K562 (cell line): ENCODE measurements around the gene CASKIN1. TPM values are rescaled to one million over a fixed set of nuclear protein-coding genes. Genes with fewer than 3 reads are reported as not detected.

Source experiments
- ATAC-seq: fragments of 200-7000 bp; cut with Tn5 transposase; 3 replicates; pipeline ENCODE4 v1.9.1; 2020; ENCODE audit warnings: moderate library complexity
- BruUV-seq: library from RNA; stranded (reverse); fragments of 400-500 nt; replicated peaks from 2 replicates; lab custom pipeline; 2021; lab: Mats Ljungman, UMichigan
- CTCF ChIA-PET: fragments of 300-600 bp; formaldehyde crosslinking; extraction: SDS; loops from one replicate; lab custom pipeline; 2021; ENCODE audit warnings: low intra/inter-chr PET ratio; lab: Yijun Ruan, JAX
- POLR2A ChIA-PET: fragments of 300-600, 350-650 bp; sonication (Branson Sonifier 250); formaldehyde crosslinking; extraction: SDS; loops from one replicate; lab custom pipeline; 2021; ENCODE audit warnings: antibody characterized with exemption, inconsistent platforms; lab: Yijun Ruan, JAX
- DNase-seq, 4 experiments: peaks; one replicate each; pipeline versions ENCODE4 v3.0.0 to v3.0.0-alpha.2; 2011 to 2018; ENCODE audit warnings: low spot score in 3 of 4, mixed read lengths in 3 of 4; ENCODE audit errors: extremely low read depth in 1 of 4
- FAIRE-seq: peaks from 2 replicates; lab custom pipeline; 2011; peaks lifted over from hg19 to GRCh38; lab: Jason Lieb, UNC
- H2AFZ ChIP-seq: 2 replicates; pipeline ENCODE4 v1.6.0; 2011; ENCODE audit warnings: low read depth, low read length, control low read depth, inconsistent platforms
- H3K27ac ChIP-seq: fragments of 200-600 bp; 3 replicates; pipeline ENCODE4 v1.8.0; 2011; ENCODE audit warnings: low read depth, mild to moderate bottlenecking, control low read depth, inconsistent platforms, low read length, moderate library complexity, mixed read lengths; ENCODE audit errors: extremely low read depth
- H3K27me3 ChIP-seq, 2 experiments: fragments of 300-600 bp in 1 of 2; 2 replicates in 1 of 2; 3 replicates in 1 of 2; pipeline versions ENCODE4 v1.6.0 to v1.8.0; 2011; ENCODE audit warnings: inconsistent platforms in 2 of 2, low read length in 2 of 2, mild to moderate bottlenecking in 1 of 2, mixed read lengths in 1 of 2, moderate library complexity in 1 of 2; ENCODE audit not compliant: control insufficient read depth in 2 of 2, insufficient read depth in 2 of 2
- H3K36me3 ChIP-seq: fragments of 300-600 bp; 3 replicates; pipeline ENCODE4 v1.8.0; 2011; ENCODE audit warnings: mild to moderate bottlenecking, low read length, inconsistent platforms; ENCODE audit not compliant: control insufficient read depth, insufficient read depth
- H3K4me1 ChIP-seq, 2 experiments: fragments of 200-600 bp in 1 of 2; replicated peaks in 1 of 2; 2 replicates in 1 of 2; 3 replicates in 1 of 2; pipeline versions ENCODE4 v1.5.1 to v1.8.0; 2011; ENCODE audit warnings: inconsistent platforms in 2 of 2, low read length in 2 of 2, mild to moderate bottlenecking in 1 of 2, mixed read lengths in 1 of 2, moderate library complexity in 1 of 2; ENCODE audit not compliant: control insufficient read depth in 2 of 2, insufficient read depth in 2 of 2
- H3K4me2 ChIP-seq: 2 replicates; pipeline ENCODE4 v1.6.1; 2011; ENCODE audit warnings: low read length, control low read depth, inconsistent platforms, mixed read lengths; ENCODE audit not compliant: insufficient read depth
- H3K4me3 ChIP-seq: fragments of 200-600 bp; sonication (generic), shearing (Covaris generic); 2 replicates; pipeline ENCODE4 v1.5.1; 2016; ENCODE audit warnings: control low read depth, inconsistent platforms
- H3K79me2 ChIP-seq: fragments of 200-600 bp; 3 replicates; pipeline ENCODE4 v1.8.0; 2011; ENCODE audit warnings: low read length, inconsistent platforms; ENCODE audit not compliant: control insufficient read depth, insufficient read depth
- H3K9ac ChIP-seq, 2 experiments: 2 replicates each; pipeline versions ENCODE4 v1.6.0 to v1.6.1; 2011; ENCODE audit warnings: low read depth in 2 of 2, low read length in 2 of 2, control low read depth in 1 of 2, inconsistent platforms in 1 of 2, mild to moderate bottlenecking in 1 of 2, mixed read lengths in 1 of 2; ENCODE audit not compliant: insufficient read depth in 1 of 2
- H3K9me1 ChIP-seq: one replicate; pipeline ENCODE4 v1.6.0; 2011; ENCODE audit warnings: inconsistent platforms, mild to moderate bottlenecking, low read length, moderate library complexity; ENCODE audit not compliant: control insufficient read depth, insufficient read depth
- H3K9me3 ChIP-seq: replicated peaks from 2 replicates; pipeline ENCODE4 v1.5.1; 2011; ENCODE audit warnings: low read depth, low read length, inconsistent platforms; ENCODE audit not compliant: control insufficient read depth, insufficient read depth
- H4K20me1 ChIP-seq: replicated peaks from 2 replicates; pipeline ENCODE4 v1.6.1; 2011; ENCODE audit warnings: low read length, inconsistent platforms, mixed read lengths; ENCODE audit not compliant: control insufficient read depth, insufficient read depth
- CTCF ChIP-seq, 3 experiments: IDR thresholded peaks in 2 of 3; conservative IDR thresholded peaks in 1 of 3; 2 replicates each; pipeline ENCODE4 v1.5.1; 2011 to 2012; ENCODE audit warnings: low read length in 3 of 3, mild to moderate bottlenecking in 3 of 3, control low read depth in 2 of 3, improper control_type of control experiment in 1 of 3, inconsistent platforms in 1 of 3, low read depth in 1 of 3, mixed read lengths in 1 of 3, moderate library complexity in 1 of 3; ENCODE audit not compliant: insufficient read depth in 2 of 3
- HCFC1 ChIP-seq: IDR thresholded peaks from 2 replicates; pipeline ENCODE4 v1.6.1; 2012; ENCODE audit warnings: low read depth, low read length, improper control_type of control experiment
- HMG20A ChIP-seq: fragments of 450-650 bp; formaldehyde crosslinking; conservative IDR thresholded peaks from 2 replicates; pipeline ENCODE4 v1.4.0; 2020; ENCODE audit warnings: mild to moderate bottlenecking, mixed read lengths
- LCOR ChIP-seq: sonication (generic); formaldehyde crosslinking; IDR thresholded peaks from 2 replicates; pipeline ENCODE4 v1.8.0; 2022; ENCODE audit warnings: mild to moderate bottlenecking, missing genetic modification reagents
- NCOA6 ChIP-seq: fragments of 450-650 bp; IDR thresholded peaks from 2 replicates; pipeline ENCODE4 v1.6.1; 2017; ENCODE audit warnings: mild to moderate bottlenecking
- ZFP30 ChIP-seq: fragments of 250-450 bp; sonication (Bioruptor Pico); IDR thresholded peaks from 2 replicates; pipeline ENCODE4 v1.8.0; 2022; ENCODE audit warnings: moderate library complexity, mild to moderate bottlenecking, inconsistent platforms, borderline replicate concordance
- ZMIZ1 ChIP-seq, 2 experiments: fragments of 150-350 bp in 1 of 2; IDR thresholded peaks; 2 replicates each; pipeline ENCODE4 v1.6.1; 2012 to 2016; ENCODE audit warnings: low read depth in 2 of 2, low read length in 2 of 2, mild to moderate bottlenecking in 1 of 2, moderate library complexity in 1 of 2
- ZNF395 ChIP-seq: fragments of 200-800 bp; sonication (Bioruptor generic); IDR thresholded peaks from 2 replicates; pipeline ENCODE4 v1.6.1; 2017; ENCODE audit warnings: missing genetic modification characterization, missing compliant biosample characterization
- WGBS: fragments of 100-300 bp; shearing (Covaris generic); methylation state at CpG from one replicate; pipeline ENCODE4 v1.1.6; 2016; ENCODE audit warnings: low coverage, mixed read lengths; ENCODE audit not compliant: insufficient coverage; ENCODE audit errors: missing lambda C conversion rate; 5-methylcytosine and 5-hydroxymethylcytosine counted together
- in situ Hi-C: fragments of 300-500 bp; cut with MboI; formaldehyde crosslinking; loops from 4 replicates; pipeline ENCODE4 v1.15.0; 2018; ENCODE audit warnings: inconsistent platforms, mixed read lengths
- intact Hi-C: fragments of 100-400 bp; cut with micrococcal nuclease; formaldehyde crosslinking; loops from 2 replicates; pipeline ENCODE4 v1.14.2; 2022
- polyA plus RNA-seq, 8 experiments: library from polyadenylated mRNA; depleted of rRNA in 4 of 8; stranded (reverse) in 5 of 8; unstranded in 3 of 8; fragments of >200 nt; fragmentation: Nextera tagmentation in 2 of 8; fragmentation: Illumina TruSeq in 1 of 8; extraction: Ambion mirVana in 2 of 8; extraction: Trizol in 1 of 8; gene quantifications; 2 replicates each; pipeline versions ENCODE4 v1.2.1 to v1.2.3, GENCODE V29; 2011 to 2014; ENCODE audit warnings: inconsistent platforms in 1 of 8, missing spikeins in 1 of 8
- total RNA-seq, 7 experiments: library from RNA; depleted of rRNA in 6 of 7; stranded (reverse); fragments of >200 nt in 6 of 7; fragmentation: Illumina TruSeq in 2 of 7; extraction: Trizol in 2 of 7; gene quantifications; 2 replicates each; pipeline versions ENCODE4 v1.2.1 to v1.2.3, GENCODE V29; 2011 to 2021; ENCODE audit warnings: low replicate concordance in 1 of 7

The CASKIN1 gene
- total and polyA plus RNA-seq, 9 of the 15 experiments (the other 6 are each of a cell fraction or from before 2014, with no cell fraction given): 0.15 to 4.5 (median 1.5) TPM; not detected in 2

- TF ChIP-seq HMG20A (CRISPR knock-in tag): no peak
- peak in 2 of 3 experiments; percentile 40 to 41; a peak in 3 of 6 replicates for TF ChIP-seq CTCF (IDR thresholded peaks at IDR 0.05 in 2 of 3, conservative IDR thresholded peaks at IDR 0.05 in 1 of 3; ENCODE audit: insufficient read depth in 2 of 3, low read depth in 1 of 3, low read length in 3 of 3)
- no peak for TF ChIP-seq HCFC1
Observed at GRCh38 chr16:2223942-2224486, 27.6 kb upstream of the CASKIN1 start (continued).

GRCh38 chr16:2223221-2223941 is 27.0 kb upstream of the CASKIN1 start, which contains the start of gene E4F1:
Gene E4F1, plus strand, starts transcription at chr16:2223591. Its CDS starts 23 bp downstream, at chr16:2223614.
- POLR2A ChIA-PET: interaction anchor here (0.6 to 5.0 kb wide), 9 partner anchors 9 to 259 kb away, joined by 3 to 29 read pairs (median 5); partner anchors contain the start of genes BRICD5, ECI1, PGP and RPS2
- intact Hi-C loops: loop anchor here (1.0 kb wide), 1 partner anchor 28 kb away; the partner anchor contains the start of gene ECI1
- no peak for TF ChIP-seq ZMIZ1 (IDR thresholded peaks at IDR 0.05; ENCODE audit: low read depth in 2 of 2, low read length in 2 of 2)
- no peak; the same call in 1 of the 2 replicates for TF ChIP-seq ZNF395 (CRISPR knock-in tag)
- no peak for TF ChIP-seq NCOA6
- TF ChIP-seq LCOR (CRISPR knock-in tag): 0 out of 2 replicates have a peak, but pooled peaks have one; percentile 56
- TF ChIP-seq ZFP30 (CRISPR knock-in tag): no peak

More at GRCh38 chr16:2223221-2223941, 27.0 kb upstream of the CASKIN1 start, which contains the start of gene E4F1:
- in situ Hi-C loops: no loop called here
- Histone ChIP-seq H3K9me1 (no peaks in the 10 kb centered on the region), H4K20me1 (peaks cover 11% of the 10 kb centered on the region), H3K36me3 (peaks cover 32% of the 10 kb centered on the region; the same call in 1 of the 3 replicates), H3K9me3 (no peaks in the 10 kb centered on the region), H3K27me3 (no peaks in the 10 kb centered on the region), H3K27ac (peak within 1 kb of the TSS; percentile 82), H3K4me2 (peak within 1 kb of the TSS; percentile 77), H2AFZ (peak within 1 kb of the TSS; percentile 83), H3K79me2 (peaks cover 47% of the 10 kb centered on the region), H3K9ac (peak within 1 kb of the TSS; percentile 91 to 98), H3K4me3 (peak within 1 kb of the TSS; percentile 87), H3K4me1 (peaks cover 11 to 59% of the 10 kb centered on the region in 2 experiments; a peak in 3 of 5 replicates)
- ATAC-seq: peak; percentile 94
- under 1% methylated on average over 46 of the region's 82 CpGs for WGBS
- DNase-seq: peak; percentile 94 to 100 (median 96)
- no TSS peak for BruUV-seq
- CTCF ChIA-PET: no interaction called here
- peak; percentile 96 for FAIRE-seq
